IMR-90 (cell line): Measurements from ENCODE around the gene UNC5B. TPM values are rescaled to one million over a fixed set of nuclear protein-coding genes. Genes with fewer than 3 reads are reported as not detected.

Source experiments
- ATAC-seq: fragments of 200-7000 bp; cut with Tn5 transposase; 2 replicates; pipeline ENCODE4 v1.9.1; 2020; ENCODE audit warnings: low read depth, mild to moderate bottlenecking, moderate library complexity
- BruUV-seq: library from RNA; stranded (reverse); fragments of 400-500 nt; replicated peaks from 2 replicates; lab custom pipeline; 2021; lab: Mats Ljungman, UMichigan
- CTCF ChIA-PET: fragments of 300-600 bp; formaldehyde crosslinking; extraction: SDS; loops from one replicate; lab custom pipeline; 2021; ENCODE audit warnings: antibody characterized with exemption; lab: Yijun Ruan, JAX
- POLR2A ChIA-PET: fragments of 300-600 bp; sonication (Branson Sonifier 250); formaldehyde crosslinking; loops from one replicate; lab custom pipeline; 2022; ENCODE audit warnings: antibody characterized with exemption; ENCODE audit not compliant: unreplicated experiment; lab: Charles Lee
- DNase-seq: peaks from one replicate; pipeline ENCODE4 v3.0.0; 2013
- H2AFZ ChIP-seq: replicated peaks from 2 replicates; pipeline ENCODE3; 2013; ENCODE audit warnings: low read length, mild to moderate bottlenecking; ENCODE audit not compliant: poor library complexity
- H2AK5ac ChIP-seq: 2 replicates; pipeline ENCODE4 v1.6.1; 2013; ENCODE audit warnings: low read depth, low read length, inconsistent platforms
- H2AK9ac ChIP-seq: replicated peaks from 2 replicates; pipeline ENCODE3; 2013; ENCODE audit warnings: mild to moderate bottlenecking, low read depth, low read length, moderate library complexity; ENCODE audit not compliant: poor library complexity
- H2BK120ac ChIP-seq: 2 replicates; pipeline ENCODE4 v1.6.1; 2013; ENCODE audit warnings: low read depth, low read length, inconsistent platforms
- H2BK15ac ChIP-seq: 3 replicates; pipeline ENCODE4 v1.6.1; 2013; ENCODE audit warnings: low read depth, low read length, inconsistent platforms
- H2BK20ac ChIP-seq: 2 replicates; pipeline ENCODE4 v1.6.1; 2013; ENCODE audit warnings: low read depth, mild to moderate bottlenecking, inconsistent platforms, low read length, moderate library complexity
- H2BK5ac ChIP-seq: 2 replicates; pipeline ENCODE4 v1.6.1; 2013; ENCODE audit warnings: mild to moderate bottlenecking, low read depth, low read length, inconsistent platforms; ENCODE audit not compliant: poor library complexity, severe bottlenecking
- H3K14ac ChIP-seq: replicated peaks from 2 replicates; pipeline ENCODE4 v1.6.1; 2013; ENCODE audit warnings: low read depth, low read length, inconsistent platforms
- H3K18ac ChIP-seq: 2 replicates; pipeline ENCODE4 v1.6.1; 2013; ENCODE audit warnings: low read depth, low read length, control low read depth
- H3K23ac ChIP-seq: 2 replicates; pipeline ENCODE4 v1.6.1; 2013; ENCODE audit warnings: low read depth, low read length, inconsistent platforms
- H3K27ac ChIP-seq: 2 replicates; pipeline ENCODE4 v1.5.1; 2013; ENCODE audit warnings: mild to moderate bottlenecking, control low read depth, low read length; ENCODE audit not compliant: insufficient read depth
- H3K27me3 ChIP-seq: 2 replicates; pipeline ENCODE4 v1.6.1; 2013; ENCODE audit warnings: low read length; ENCODE audit not compliant: control insufficient read depth, insufficient read depth
- H3K36me3 ChIP-seq: 2 replicates; pipeline ENCODE4 v1.6.1; 2013; ENCODE audit warnings: low read length, mixed read lengths; ENCODE audit not compliant: control insufficient read depth, insufficient read depth
- H3K4ac ChIP-seq: 2 replicates; pipeline ENCODE4 v1.6.1; 2013; ENCODE audit warnings: low read depth, low read length, inconsistent platforms
- H3K4me1 ChIP-seq: 2 replicates; pipeline ENCODE4 v1.6.1; 2013; ENCODE audit warnings: low read length, mixed read lengths; ENCODE audit not compliant: control insufficient read depth, insufficient read depth
- H3K4me2 ChIP-seq: 2 replicates; pipeline ENCODE4 v1.6.1; 2013; ENCODE audit warnings: low read depth, mild to moderate bottlenecking, control low read depth, low read length, moderate library complexity
- H3K4me3 ChIP-seq: 2 replicates; pipeline ENCODE4 v1.5.1; 2013; ENCODE audit warnings: low read depth, mild to moderate bottlenecking, control low read depth, low read length, moderate library complexity; ENCODE audit not compliant: insufficient read depth
- H3K56ac ChIP-seq: 2 replicates; pipeline ENCODE4 v1.6.1; 2013; ENCODE audit warnings: low read length, inconsistent platforms; ENCODE audit not compliant: insufficient read depth; ENCODE audit errors: extremely low read depth
- H3K79me1 ChIP-seq, 2 experiments: 2 replicates each; pipeline ENCODE4 v1.6.1; 2013; ENCODE audit warnings: low read length in 2 of 2, inconsistent platforms in 1 of 2, low read depth in 1 of 2
- H3K9ac ChIP-seq: 2 replicates; pipeline ENCODE4 v1.6.1; 2013; ENCODE audit warnings: low read depth, low read length, control low read depth
- H3K9me1 ChIP-seq: 2 replicates; pipeline ENCODE4 v1.6.1; 2013; ENCODE audit warnings: low read length, inconsistent platforms; ENCODE audit not compliant: insufficient read depth
- H3K9me3 ChIP-seq: 2 replicates; pipeline ENCODE4 v1.6.1; 2013; ENCODE audit warnings: low read length; ENCODE audit not compliant: control insufficient read depth, insufficient read depth
- H4K20me1 ChIP-seq: 2 replicates; pipeline ENCODE4 v1.6.1; 2013; ENCODE audit warnings: low read length, inconsistent platforms; ENCODE audit not compliant: insufficient read depth
- H4K5ac ChIP-seq: 2 replicates; pipeline ENCODE4 v1.6.1; 2013; ENCODE audit warnings: mild to moderate bottlenecking, low read depth, low read length, control low read depth
- H4K8ac ChIP-seq, 2 experiments: 2 replicates each; pipeline ENCODE4 v1.6.1; 2013; ENCODE audit warnings: low read depth in 2 of 2, low read length in 2 of 2, control low read depth in 1 of 2, inconsistent platforms in 1 of 2
- H4K91ac ChIP-seq: 2 replicates; pipeline ENCODE4 v1.6.1; 2013; ENCODE audit warnings: low read depth, low read length, inconsistent platforms; ENCODE audit not compliant: insufficient read depth
- BHLHE40 ChIP-seq: fragments of 150-350 bp; IDR thresholded peaks from 2 replicates; pipeline ENCODE4 v1.6.1; 2016; ENCODE audit warnings: mild to moderate bottlenecking, low read depth, low read length
- CEBPB ChIP-seq: IDR thresholded peaks from 2 replicates; pipeline ENCODE4 v1.6.1; 2012; ENCODE audit warnings: low read depth, low read length, improper control_type of control experiment
- CHD1 ChIP-seq: IDR thresholded peaks from 2 replicates; pipeline ENCODE4 v1.6.1; 2012; ENCODE audit warnings: low read depth, low read length, improper control_type of control experiment
- ELK1 ChIP-seq: fragments of 150-350 bp; IDR thresholded peaks from 2 replicates; pipeline ENCODE4 v1.6.1; 2016; ENCODE audit warnings: low read depth, mild to moderate bottlenecking, low read length, moderate library complexity, borderline replicate concordance
- FOS ChIP-seq: fragments of 150-350 bp; IDR thresholded peaks from 2 replicates; pipeline ENCODE4 v1.6.1; 2016; ENCODE audit warnings: low read depth, low read length
- MAFK ChIP-seq: IDR thresholded peaks from 2 replicates; pipeline ENCODE4 v1.6.1; 2012; ENCODE audit warnings: low read depth, low read length, improper control_type of control experiment
- MAZ ChIP-seq: IDR thresholded peaks from 2 replicates; pipeline ENCODE4 v1.6.1; 2012; ENCODE audit warnings: low read depth, mild to moderate bottlenecking, low read length, improper control_type of control experiment, moderate library complexity, borderline replicate concordance
- MXI1 ChIP-seq: IDR thresholded peaks from 2 replicates; pipeline ENCODE4 v1.6.1; 2012; ENCODE audit warnings: low read depth, mild to moderate bottlenecking, low read length, moderate library complexity, borderline replicate concordance
- NFE2L2 ChIP-seq: fragments of 150-350 bp; IDR thresholded peaks from 2 replicates; pipeline ENCODE4 v1.6.1; 2016; ENCODE audit warnings: low read depth, mild to moderate bottlenecking, low read length
- POLR2A ChIP-seq: IDR thresholded peaks from 2 replicates; pipeline ENCODE4 v1.6.1; 2012; ENCODE audit warnings: mild to moderate bottlenecking, low read depth, low read length
- RAD21 ChIP-seq: IDR thresholded peaks from 2 replicates; pipeline ENCODE4 v1.6.1; 2012; ENCODE audit warnings: low read length, improper control_type of control experiment
- RCOR1 ChIP-seq: IDR thresholded peaks from 2 replicates; pipeline ENCODE4 v1.6.1; 2012; ENCODE audit warnings: mild to moderate bottlenecking, low read length, improper control_type of control experiment; ENCODE audit not compliant: insufficient replicate concordance
- RFX5 ChIP-seq: IDR thresholded peaks from 2 replicates; pipeline ENCODE4 v1.8.0; 2012; ENCODE audit warnings: low read depth, mild to moderate bottlenecking, low read length, moderate library complexity
- SMC3 ChIP-seq: fragments of 150-350 bp; IDR thresholded peaks from 2 replicates; pipeline ENCODE4 v1.6.1; 2016; ENCODE audit warnings: low read depth, mild to moderate bottlenecking, antibody characterized with exemption, low read length, moderate library complexity
- USF2 ChIP-seq: fragments of 150-350 bp; IDR thresholded peaks from 2 replicates; pipeline ENCODE4 v1.6.1; 2017; ENCODE audit warnings: mild to moderate bottlenecking, antibody characterized with exemption, low read length, low read depth
- WGBS, 2 experiments: methylation state at CpG; one replicate each; pipeline versions ENCODE4 v1.1.5 to v1.1.7; 2013; ENCODE audit warnings: missing lambda C conversion rate in 2 of 2; ENCODE audit not compliant: insufficient read length in 1 of 2; ENCODE audit errors: extremely low coverage in 2 of 2; 5-methylcytosine and 5-hydroxymethylcytosine counted together
- dilution Hi-C: fragments of 300-500 bp; cut with HindIII; formaldehyde crosslinking; loops from one replicate; pipeline ENCODE4 v1.14.3; 2018; ENCODE audit warnings: low sequenced_read_pairs; ENCODE audit not compliant: unreplicated experiment
- in situ Hi-C: fragments of 300-500 bp; cut with MboI; formaldehyde crosslinking; loops from 3 replicates; pipeline ENCODE4 v1.14.3; 2019; ENCODE audit warnings: low sequenced_read_pairs, inconsistent platforms, mixed read lengths
- intact Hi-C: fragments of 100-400 bp; cut with micrococcal nuclease; formaldehyde crosslinking; loops from 2 replicates; pipeline ENCODE4 v1.10.0; 2022
- polyA plus RNA-seq, 3 experiments: library from polyadenylated mRNA; depleted of rRNA; stranded (reverse); fragments of >200 nt; gene quantifications; 2 replicates each; pipeline ENCODE4 v1.2.3, GENCODE V29; 2012; ENCODE audit warnings: low replicate concordance in 1 of 3
- total RNA-seq: library from RNA; depleted of rRNA; stranded (reverse); fragments of >200 nt; gene quantifications from 2 replicates; pipeline ENCODE4 v1.2.3, GENCODE V29; 2012

UNC5B gene
- total and polyA plus RNA-seq, 2 of the 4 experiments (the other 2 are of a cell fraction), result 1.6 to 4.2 TPM

GRCh38 chr10:71216751-71217265 lies 4.4 kb downstream of the UNC5B start:
- BruUV-seq, result no TSS peak
- H3K4ac ChIP-seq, result peak overlapping the region; percentile 47
- peaks cover 13% of the 10 kb centered on the region; the same call in 1 of the 2 replicates for H3K9me1 ChIP-seq
- peak overlapping the region; percentile 43; the same call in 1 of the 2 replicates for H3K4me3 ChIP-seq
- dilution Hi-C loops, result no loop called here
- peak overlapping the region; percentile 9; the same call in 1 of the 2 replicates for H3K56ac ChIP-seq
- H2BK15ac ChIP-seq, result peak overlapping the region; percentile 3; the same call in 1 of the 3 replicates
- peak overlapping the region; percentile 89 for H2AFZ ChIP-seq
- POLR2A ChIA-PET, result no interaction called here
- peak overlapping the region; percentile 27 for H3K9ac ChIP-seq
- peak overlapping the region; percentile 8 to 66; a peak in 3 of 4 replicates for H4K8ac ChIP-seq
- peak overlapping the region; percentile 55 for H3K14ac ChIP-seq
- no peaks in the 10 kb centered on the region for H3K36me3 ChIP-seq
- no peaks in the 10 kb centered on the region for H3K9me3 ChIP-seq
- peak overlapping the region; percentile 88; the same call in 1 of the 2 replicates for H2AK5ac ChIP-seq
- H2BK120ac ChIP-seq, result peak overlapping the region; percentile 9
- H2BK20ac ChIP-seq, result no peak overlapping the region
- peaks cover 1% of the 10 kb centered on the region; the same call in 1 of the 2 replicates for H3K27me3 ChIP-seq
- H3K18ac ChIP-seq, result peak overlapping the region; percentile 57
- H3K4me2 ChIP-seq, result peak overlapping the region; percentile 92
- H4K5ac ChIP-seq, result peak overlapping the region; percentile 67
- peak overlapping the region; percentile 11 for H2AK9ac ChIP-seq
- H4K20me1 ChIP-seq, result peaks cover 43% of the 10 kb centered on the region; the same call in 1 of the 2 replicates
- H3K4me1 ChIP-seq, result peaks cover 21% of the 10 kb centered on the region
- in situ Hi-C loops, result no loop called here
- CTCF ChIA-PET, result interaction anchor here (0.7 kb wide), 1 partner anchor 51 kb away, joined by 3 read pairs; no protein-coding TSS in a partner anchor
- H3K23ac ChIP-seq, result peak overlapping the region; percentile 6
- intact Hi-C loops, result loop anchor here (10.0 kb wide), 1 partner anchor 402 kb away; the partner anchor contains the start of gene SGPL1
- ATAC-seq, result no peak
- H3K27ac ChIP-seq, result 0 out of 2 replicates have a peak overlapping the region, but pooled peaks have one; percentile 30
- peak overlapping the region; percentile 11 for H2BK5ac ChIP-seq
- WGBS, 2 experiments, result no CpG with 5 or more reads among the region's 8 CpGs
- peaks cover 24 to 55% of the 10 kb centered on the region in 2 experiments; a peak in 3 of 4 replicates for H3K79me1 ChIP-seq
- H4K91ac ChIP-seq, result peak overlapping the region; percentile 5
- no peak for DNase-seq
- TF ChIP-seq MXI1 (no peak), MAZ (no peak), SMC3 (no peak), RFX5 (no peak), RCOR1 (no peak), ELK1 (no peak), MAFK (no peak), BHLHE40 (no peak), CHD1 (no peak), POLR2A (no peak), CEBPB (no peak), USF2 (no peak), FOS (no peak), RAD21 (no peak), NFE2L2 (no peak)
